SK-N-SH treated with all-trans-retinoic acid at 6 μM for 48 hours (cell line): Measurements from ENCODE around the gene GCC1.
A peak's percentile ranks its signal among the peaks of the same experiment; 100 is the strongest.

ENCODE experiments used
- ATAC-seq: fragments of 200-7000 bp; cut with Tn5 transposase; 3 replicates; pipeline ENCODE4 v1.9.1; 2020; ENCODE audit warnings: mild to moderate bottlenecking, moderate library complexity
- ARNTL ChIP-seq: fragments of 450-650 bp; formaldehyde crosslinking; IDR thresholded peaks from 2 replicates; pipeline ENCODE4 v1.5.0; 2020; ENCODE audit warnings: low read depth, mild to moderate bottlenecking, moderate library complexity, borderline replicate concordance
- BACH2 ChIP-seq: fragments of 250-450 bp; sonication (Bioruptor Pico); IDR thresholded peaks from 2 replicates; pipeline ENCODE4 v1.9.0; 2021; ENCODE audit warnings: mild to moderate bottlenecking, borderline replicate concordance
- CREB5 ChIP-seq: fragments of 250-450 bp; sonication (Bioruptor Pico); IDR thresholded peaks from 2 replicates; pipeline ENCODE4 v1.5.1; 2020; ENCODE audit warnings: low read depth, mild to moderate bottlenecking, moderate library complexity
- CSDC2 ChIP-seq: fragments of 250-450 bp; sonication (Bioruptor Pico); IDR thresholded peaks from 2 replicates; pipeline ENCODE4 v1.5.0; 2020; ENCODE audit warnings: mild to moderate bottlenecking, moderate library complexity
- CSRNP3 ChIP-seq: fragments of 250-450 bp; sonication (Bioruptor Pico); IDR thresholded peaks from 2 replicates; pipeline ENCODE4 v1.5.1; 2021; ENCODE audit warnings: mild to moderate bottlenecking, moderate library complexity
- ESRRG ChIP-seq: fragments of 250-450 bp; sonication (Bioruptor Pico); IDR thresholded peaks from 2 replicates; pipeline ENCODE4 v1.6.1; 2021; ENCODE audit warnings: mild to moderate bottlenecking
- GLIS3 ChIP-seq: fragments of 250-450 bp; sonication (Bioruptor Pico); IDR thresholded peaks from 2 replicates; pipeline ENCODE4 v1.5.0; 2020; ENCODE audit warnings: mild to moderate bottlenecking, moderate library complexity
- ISL1 ChIP-seq: fragments of 250-450 bp; sonication (Bioruptor Pico); IDR thresholded peaks from 2 replicates; pipeline ENCODE4 v2.1.2; 2022; ENCODE audit warnings: mild to moderate bottlenecking, moderate library complexity
- OSR1 ChIP-seq: fragments of 250-450 bp; sonication (Bioruptor Pico); IDR thresholded peaks from 2 replicates; pipeline ENCODE4 v1.8.0; 2022; ENCODE audit warnings: moderate library complexity, mild to moderate bottlenecking, inconsistent platforms
- POU6F1 ChIP-seq: fragments of 250-450 bp; sonication (Bioruptor Pico); IDR thresholded peaks from 2 replicates; pipeline ENCODE4 v1.8.0; 2021; ENCODE audit warnings: low read depth, mild to moderate bottlenecking, moderate library complexity, borderline replicate concordance
- RARB ChIP-seq: fragments of 250-450 bp; sonication (Bioruptor Pico); IDR thresholded peaks from 2 replicates; pipeline ENCODE4 v1.8.0; 2021; ENCODE audit warnings: mild to moderate bottlenecking, moderate library complexity
- SNAI2 ChIP-seq: fragments of 250-450 bp; sonication (Bioruptor Pico); IDR thresholded peaks from 2 replicates; pipeline ENCODE4 v1.5.0; 2020; ENCODE audit warnings: mild to moderate bottlenecking, moderate library complexity
- TCF4 ChIP-seq: fragments of 250-450 bp; sonication (Bioruptor Pico); IDR thresholded peaks from 2 replicates; pipeline ENCODE4 v1.8.0; 2021; ENCODE audit warnings: mild to moderate bottlenecking, moderate library complexity, borderline replicate concordance
- TOX ChIP-seq: fragments of 250-450 bp; sonication (Bioruptor Pico); IDR thresholded peaks from 2 replicates; pipeline ENCODE4 v1.8.0; 2021; ENCODE audit warnings: mild to moderate bottlenecking, moderate library complexity, borderline replicate concordance
- ZC3H10 ChIP-seq: fragments of 250-450 bp; sonication (Bioruptor Pico); IDR thresholded peaks from 2 replicates; pipeline ENCODE4 v1.5.1; 2021; ENCODE audit warnings: mild to moderate bottlenecking, moderate library complexity
- ZFP3 ChIP-seq: fragments of 250-450 bp; sonication (Bioruptor Pico); IDR thresholded peaks from 2 replicates; pipeline ENCODE4 v1.5.0; 2020; ENCODE audit warnings: mild to moderate bottlenecking, moderate library complexity
- ZFP30 ChIP-seq: fragments of 450-650 bp; formaldehyde crosslinking; IDR thresholded peaks from 2 replicates; pipeline ENCODE4 v1.5.0; 2022; ENCODE audit warnings: mild to moderate bottlenecking, moderate library complexity
- ZNF565 ChIP-seq: fragments of 450-650 bp; formaldehyde crosslinking; conservative IDR thresholded peaks from 2 replicates; pipeline ENCODE4 v1.5.0; 2020; ENCODE audit warnings: low read depth, mild to moderate bottlenecking, moderate library complexity
- ZNF70 ChIP-seq: fragments of 450-650 bp; formaldehyde crosslinking; IDR thresholded peaks from 2 replicates; pipeline ENCODE4 v1.5.0; 2020; ENCODE audit warnings: mild to moderate bottlenecking, moderate library complexity

The GCC1 gene

GRCh38 chr7:127591591-127591990, 6.2 kb upstream of the GCC1 start:
- TF ChIP-seq ZNF565 (CRISPR knock-in tag) (no peak), POU6F1 (CRISPR knock-in tag) (no peak), GLIS3 (CRISPR knock-in tag) (no peak), BACH2 (CRISPR knock-in tag) (no peak), ARNTL (CRISPR knock-in tag) (no peak), ISL1 (CRISPR knock-in tag) (no peak)
- no peak for ATAC-seq

GRCh38 chr7:127591189-127591588, 5.8 kb upstream of the GCC1 start:
- no peak for ATAC-seq
- TF ChIP-seq TCF4 (CRISPR knock-in tag): no peak
- TF ChIP-seq SNAI2: no peak
- no peak for TF ChIP-seq ZC3H10
- no peak for TF ChIP-seq BACH2 (CRISPR knock-in tag)
- no peak for TF ChIP-seq TOX (CRISPR knock-in tag)
- TF ChIP-seq ESRRG (CRISPR knock-in tag): no peak
- TF ChIP-seq CREB5 (CRISPR knock-in tag): no peak
- TF ChIP-seq OSR1: no peak

- no peak for TF ChIP-seq ZNF70 (CRISPR knock-in tag)
- TF ChIP-seq CSRNP3 (CRISPR knock-in tag): no peak
- TF ChIP-seq ISL1 (CRISPR knock-in tag): no peak
- no peak for TF ChIP-seq CREB5 (CRISPR knock-in tag)
- TF ChIP-seq CSDC2 (CRISPR knock-in tag): no peak
- TF ChIP-seq ZFP30 (CRISPR knock-in tag): no peak
- TF ChIP-seq SNAI2: no peak
- TF ChIP-seq GLIS3 (CRISPR knock-in tag): no peak
- no peak for TF ChIP-seq ESRRG (CRISPR knock-in tag)
- no peak for TF ChIP-seq TOX (CRISPR knock-in tag)
- TF ChIP-seq BACH2 (CRISPR knock-in tag): no peak
- ATAC-seq: no peak
These were observed 4.5 kb upstream of the GCC1 start for GRCh38 chr7:127589896-127590295.

GRCh38 chr7:127588697-127589482, 3.5 kb upstream of the GCC1 start:
- peak; percentile 71 for ATAC-seq
- TF ChIP-seq ZFP3 (CRISPR knock-in tag) (peak; percentile 9; the same call in 1 of the 2 replicates), TOX (CRISPR knock-in tag) (no peak), ZNF565 (CRISPR knock-in tag) (0 out of 2 replicates have a peak, but pooled peaks have one; percentile 34), ISL1 (CRISPR knock-in tag) (no peak), ZC3H10 (no peak)
- TF ChIP-seq, all 23 proteins: peak for 2

- TF ChIP-seq SNAI2 (no peak), TCF4 (CRISPR knock-in tag) (no peak), RARB (CRISPR knock-in tag) (no peak), CSDC2 (CRISPR knock-in tag) (0 out of 2 replicates have a peak, but pooled peaks have one; percentile 4)
- ATAC-seq: peak; percentile 78
These were observed 2.8 kb upstream of the GCC1 start, which contains the start of gene ARF5 for GRCh38 chr7:127588019-127588696. ARF5 (plus strand) TSS chr7:127588411; CDS start chr7:127588499, 88 bp downstream.
